Measurements from ENCODE around the gene FARS2. TPM values are rescaled to one million over a fixed set of nuclear protein-coding genes. Genes with fewer than 3 reads are reported as not detected.

FARS2 gene
- polyA plus RNA-seq, 1 of the 3 experiments (the other 2 are of a cell fraction): 12.5 TPM

DNA sequence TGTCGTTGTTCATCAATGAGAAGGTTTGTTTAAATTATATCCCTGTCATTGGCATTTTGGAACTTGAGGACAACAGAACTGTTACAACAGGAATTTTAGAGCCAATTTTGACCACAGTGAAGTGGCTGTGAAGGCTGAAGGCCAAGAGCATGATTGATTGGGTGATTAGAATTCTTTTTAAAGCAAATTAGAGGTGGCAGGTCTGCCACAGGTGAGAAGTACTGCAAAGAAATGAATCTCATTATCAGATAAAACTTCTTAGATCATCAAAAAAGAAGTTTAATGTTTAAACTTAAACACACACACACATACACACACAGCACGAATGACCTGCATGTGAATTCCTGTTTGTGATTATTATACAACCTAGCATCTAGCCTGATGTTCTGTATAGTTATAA, 32.4 kb downstream of the FARS2 start:
- no peaks in the 10 kb centered on the region for H3K27me3 ChIP-seq (ENCODE audit: insufficient read depth)

More for the DNA sequence above, 32.4 kb downstream of the FARS2 start:
- Histone ChIP-seq H3K4me3 (ENCODE audit: low read depth in 2 of 2, low read length in 1 of 2) (no peak overlapping the region), H4K20me1 (ENCODE audit: insufficient read depth) (no peaks in the 10 kb centered on the region; the same call in none of the 2 replicates), H3K4me1 (ENCODE audit: control insufficient read depth in 1 of 2, insufficient read depth in 2 of 2, low read depth in 1 of 2, low read length in 1 of 2) (peaks cover 0 to 3% of the 10 kb centered on the region in 2 experiments; a peak in 2 of 4 replicates), H3K9me3 (no peaks in the 10 kb centered on the region), H3K9me2 (no peaks in the 10 kb centered on the region), H3F3A (replicated peaks; ENCODE audit: insufficient read depth) (no peaks in the 10 kb centered on the region), H3K27ac (ENCODE audit: low read depth in 2 of 2, low read length in 1 of 2) (no peak overlapping the region), H3K4me2 (no peak overlapping the region), H3K9ac (no peak overlapping the region), H3K36me3 (replicated peaks in 1 of 2; ENCODE audit: control insufficient read depth in 1 of 2, insufficient read depth in 2 of 2, low read length in 1 of 2) (no peaks in the 10 kb centered on the region), H3K79me2 (ENCODE audit: insufficient read depth) (peaks cover 13% of the 10 kb centered on the region; the same call in 1 of the 2 replicates), H2AFZ (ENCODE audit: low read depth) (no peak overlapping the region)
- ChIA-PET CTCF (interaction anchor here (1.4 kb wide), 1 partner anchor 23 kb away, joined by 3 read pairs; no protein-coding TSS in a partner anchor), POLR2A (no interaction called here)
- DNase-seq: no peak
- 85% methylated on average over 2 of the region's 2 CpGs for WGBS (ENCODE audit: low lambda C conversion rate)
- no peak for TF ChIP-seq SIN3A (IDR thresholded peaks at IDR 0.05; ENCODE audit: borderline replicate concordance, low read depth, low read length)
- TF ChIP-seq, protein P1, sequence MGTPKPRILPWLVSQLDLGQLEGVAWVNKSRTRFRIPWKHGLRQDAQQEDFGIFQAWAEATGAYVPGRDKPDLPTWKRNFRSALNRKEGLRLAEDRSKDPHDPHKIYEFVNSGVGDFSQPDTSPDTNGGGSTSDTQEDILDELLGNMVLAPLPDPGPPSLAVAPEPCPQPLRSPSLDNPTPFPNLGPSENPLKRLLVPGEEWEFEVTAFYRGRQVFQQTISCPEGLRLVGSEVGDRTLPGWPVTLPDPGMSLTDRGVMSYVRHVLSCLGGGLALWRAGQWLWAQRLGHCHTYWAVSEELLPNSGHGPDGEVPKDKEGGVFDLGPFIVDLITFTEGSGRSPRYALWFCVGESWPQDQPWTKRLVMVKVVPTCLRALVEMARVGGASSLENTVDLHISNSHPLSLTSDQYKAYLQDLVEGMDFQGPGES (IDR thresholded peaks at IDR 0.05; ENCODE audit: low read depth, low read length): no peak
- no peak for TF ChIP-seq FOXJ3 (CRISPR knock-in tag; IDR thresholded peaks at IDR 0.05)
- no peak for TF ChIP-seq MXI1 (IDR thresholded peaks at IDR 0.05; ENCODE audit: low read depth, low read length)
- TF ChIP-seq NRF1 (IDR thresholded peaks at IDR 0.05; ENCODE audit: low read depth, low read length): no peak
- no peak for TF ChIP-seq RFX5 (IDR thresholded peaks at IDR 0.05; ENCODE audit: low read length)
- no peak for TF ChIP-seq FOXM1 (IDR thresholded peaks at IDR 0.05; ENCODE audit: low read depth)
- TF ChIP-seq SMC3 (IDR thresholded peaks at IDR 0.05; ENCODE audit: low read depth, low read length): no peak
- no peak for TF ChIP-seq TCF12 (IDR thresholded peaks at IDR 0.05)
- TF ChIP-seq, protein P2, sequence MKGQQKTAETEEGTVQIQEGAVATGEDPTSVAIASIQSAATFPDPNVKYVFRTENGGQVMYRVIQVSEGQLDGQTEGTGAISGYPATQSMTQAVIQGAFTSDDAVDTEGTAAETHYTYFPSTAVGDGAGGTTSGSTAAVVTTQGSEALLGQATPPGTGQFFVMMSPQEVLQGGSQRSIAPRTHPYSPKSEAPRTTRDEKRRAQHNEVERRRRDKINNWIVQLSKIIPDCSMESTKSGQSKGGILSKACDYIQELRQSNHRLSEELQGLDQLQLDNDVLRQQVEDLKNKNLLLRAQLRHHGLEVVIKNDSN (IDR thresholded peaks at IDR 0.05; ENCODE audit: borderline replicate concordance, low read depth): no peak
- TF ChIP-seq, protein P3, sequence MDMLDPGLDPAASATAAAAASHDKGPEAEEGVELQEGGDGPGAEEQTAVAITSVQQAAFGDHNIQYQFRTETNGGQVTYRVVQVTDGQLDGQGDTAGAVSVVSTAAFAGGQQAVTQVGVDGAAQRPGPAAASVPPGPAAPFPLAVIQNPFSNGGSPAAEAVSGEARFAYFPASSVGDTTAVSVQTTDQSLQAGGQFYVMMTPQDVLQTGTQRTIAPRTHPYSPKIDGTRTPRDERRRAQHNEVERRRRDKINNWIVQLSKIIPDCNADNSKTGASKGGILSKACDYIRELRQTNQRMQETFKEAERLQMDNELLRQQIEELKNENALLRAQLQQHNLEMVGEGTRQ (IDR thresholded peaks at IDR 0.05; ENCODE audit: borderline replicate concordance, low read depth, low read length): no peak
- TF ChIP-seq, protein P4, sequence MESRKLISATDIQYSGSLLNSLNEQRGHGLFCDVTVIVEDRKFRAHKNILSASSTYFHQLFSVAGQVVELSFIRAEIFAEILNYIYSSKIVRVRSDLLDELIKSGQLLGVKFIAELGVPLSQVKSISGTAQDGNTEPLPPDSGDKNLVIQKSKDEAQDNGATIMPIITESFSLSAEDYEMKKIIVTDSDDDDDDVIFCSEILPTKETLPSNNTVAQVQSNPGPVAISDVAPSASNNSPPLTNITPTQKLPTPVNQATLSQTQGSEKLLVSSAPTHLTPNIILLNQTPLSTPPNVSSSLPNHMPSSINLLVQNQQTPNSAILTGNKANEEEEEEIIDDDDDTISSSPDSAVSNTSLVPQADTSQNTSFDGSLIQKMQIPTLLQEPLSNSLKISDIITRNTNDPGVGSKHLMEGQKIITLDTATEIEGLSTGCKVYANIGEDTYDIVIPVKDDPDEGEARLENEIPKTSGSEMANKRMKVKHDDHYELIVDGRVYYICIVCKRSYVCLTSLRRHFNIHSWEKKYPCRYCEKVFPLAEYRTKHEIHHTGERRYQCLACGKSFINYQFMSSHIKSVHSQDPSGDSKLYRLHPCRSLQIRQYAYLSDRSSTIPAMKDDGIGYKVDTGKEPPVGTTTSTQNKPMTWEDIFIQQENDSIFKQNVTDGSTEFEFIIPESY (IDR thresholded peaks at IDR 0.05; ENCODE audit: borderline replicate concordance, low read depth): no peak
